Karpas-422 (cell line): ENCODE results near the gene CERS3. TPM values are rescaled to one million over a fixed set of nuclear protein-coding genes. Genes with fewer than 3 reads are reported as not detected.

Source experiments
- DNase-seq: peaks from one replicate; pipeline ENCODE4 v3.0.0-alpha.2; 2015
- H2AFZ ChIP-seq: fragments of 200-600 bp; sonication (generic); 2 replicates; pipeline ENCODE4 v1.6.1; 2014; ENCODE audit warnings: antibody characterized with exemption, low read length, mixed read lengths
- H3K27ac ChIP-seq: fragments of 200-600 bp; sonication (generic); 2 replicates; pipeline ENCODE4 v1.5.1; 2014; ENCODE audit warnings: mild to moderate bottlenecking, low read length, moderate library complexity
- H3K27me3 ChIP-seq: fragments of 200-600 bp; sonication (generic); 2 replicates; pipeline ENCODE4 v1.6.1; 2014; ENCODE audit warnings: low read length, mixed read lengths
- H3K36me3 ChIP-seq: fragments of 200-600 bp; sonication (generic); 2 replicates; pipeline ENCODE4 v1.6.1; 2014; ENCODE audit warnings: low read length, mixed read lengths; ENCODE audit not compliant: insufficient read depth
- H3K4me1 ChIP-seq: fragments of 200-600 bp; sonication (generic); 2 replicates; pipeline ENCODE4 v1.6.1; 2014; ENCODE audit warnings: mild to moderate bottlenecking, low read length, mixed read lengths
- H3K4me2 ChIP-seq: fragments of 200-600 bp; sonication (generic); 2 replicates; pipeline ENCODE4 v1.6.1; 2014; ENCODE audit warnings: low read length, low read depth, mild to moderate bottlenecking; ENCODE audit not compliant: poor library complexity, severe bottlenecking
- H3K4me3 ChIP-seq: fragments of 200-600 bp; sonication (generic); 2 replicates; pipeline ENCODE4 v1.5.1; 2014; ENCODE audit warnings: mild to moderate bottlenecking, antibody characterized with exemption, low read length, mixed read lengths
- H3K79me2 ChIP-seq: fragments of 200-600 bp; sonication (generic); 2 replicates; pipeline ENCODE4 v1.6.1; 2014; ENCODE audit warnings: mild to moderate bottlenecking, low read length, mixed read lengths
- H3K9ac ChIP-seq: fragments of 200-600 bp; sonication (generic); 2 replicates; pipeline ENCODE4 v1.6.0; 2014; ENCODE audit warnings: low read length
- H3K9me2 ChIP-seq: fragments of 200-600 bp; sonication (generic), shearing (Covaris generic); replicated peaks from 2 replicates; pipeline ENCODE4 v1.6.0; 2014; ENCODE audit warnings: mild to moderate bottlenecking, low read length, moderate library complexity; ENCODE audit not compliant: insufficient read depth
- H3K9me3 ChIP-seq: fragments of 300-700, 200-600 bp; sonication (generic); 2 replicates; pipeline ENCODE4 v1.6.1; 2014; ENCODE audit warnings: low read length, mixed read lengths
- H4K20me1 ChIP-seq: fragments of 200-600 bp; sonication (generic); 2 replicates; pipeline ENCODE4 v1.6.1; 2014; ENCODE audit warnings: mild to moderate bottlenecking, antibody characterized with exemption, low read length, low read depth; ENCODE audit not compliant: insufficient read depth
- total RNA-seq: library from RNA; depleted of rRNA; stranded (reverse); fragments of >200 nt; shearing (Covaris generic); gene quantifications from 2 replicates; pipeline ENCODE4 v1.2.3, GENCODE V29; 2014; ENCODE audit warnings: low replicate concordance

The CERS3 gene
- total RNA-seq, 1 experiment from 2014 or later = 0.15 TPM

GRCh38 chr15:100476805-100477204 lies 51.9 kb downstream of the CERS3 start:
- Histone ChIP-seq H3K9me2 (no peaks in the 10 kb centered on the region), H2AFZ (no peak overlapping the region), H3K9ac (no peak overlapping the region), H3K27ac (no peak overlapping the region), H3K79me2 (no peaks in the 10 kb centered on the region), H4K20me1 (no peaks in the 10 kb centered on the region), H3K4me2 (no peak overlapping the region), H3K4me3 (no peak overlapping the region), H3K36me3 (no peaks in the 10 kb centered on the region), H3K4me1 (no peaks in the 10 kb centered on the region), H3K9me3 (peaks cover 6% of the 10 kb centered on the region; the same call in 1 of the 2 replicates), H3K27me3 (no peaks in the 10 kb centered on the region; the same call in 1 of the 2 replicates)
- no peak for DNase-seq

- H3K27me3 ChIP-seq = no peaks in the 10 kb centered on the region
- DNase-seq = no peak
- H3K9me2 ChIP-seq = no peaks in the 10 kb centered on the region
- H3K27ac ChIP-seq = no peak overlapping the region
- no peaks in the 10 kb centered on the region for H3K9me3 ChIP-seq
- H4K20me1 ChIP-seq = no peaks in the 10 kb centered on the region
- no peaks in the 10 kb centered on the region for H3K79me2 ChIP-seq
- H3K9ac ChIP-seq = no peak overlapping the region
- H2AFZ ChIP-seq = no peak overlapping the region
- no peaks in the 10 kb centered on the region for H3K4me1 ChIP-seq
- no peaks in the 10 kb centered on the region for H3K36me3 ChIP-seq
- H3K4me2 ChIP-seq = no peak overlapping the region
- no peak overlapping the region for H3K4me3 ChIP-seq
These were observed 56.0 kb downstream of the CERS3 start for GRCh38 chr15:100472736-100473135.

- no peak overlapping the region for H2AFZ ChIP-seq
- H3K4me2 ChIP-seq = no peak overlapping the region
- no peak for DNase-seq
- H3K27ac ChIP-seq = no peak overlapping the region
- H3K79me2 ChIP-seq = no peaks in the 10 kb centered on the region
- no peak overlapping the region for H3K9ac ChIP-seq
- H3K27me3 ChIP-seq = no peaks in the 10 kb centered on the region
- H3K9me2 ChIP-seq = no peaks in the 10 kb centered on the region
- no peaks in the 10 kb centered on the region for H3K36me3 ChIP-seq
- no peaks in the 10 kb centered on the region for H3K9me3 ChIP-seq
- no peaks in the 10 kb centered on the region for H3K4me1 ChIP-seq
- no peak overlapping the region for H3K4me3 ChIP-seq
- H4K20me1 ChIP-seq = no peaks in the 10 kb centered on the region
These were observed 56.8 kb downstream of the CERS3 start for GRCh38 chr15:100471933-100472332.

GRCh38 chr15:100468285-100468684 lies 60.5 kb downstream of the CERS3 start:
- Histone ChIP-seq H3K4me1 (peaks cover 9% of the 10 kb centered on the region; the same call in 1 of the 2 replicates), H3K9ac (no peak overlapping the region), H3K27me3 (no peaks in the 10 kb centered on the region), H3K4me2 (no peak overlapping the region), H3K9me2 (no peaks in the 10 kb centered on the region), H4K20me1 (no peaks in the 10 kb centered on the region), H3K36me3 (no peaks in the 10 kb centered on the region), H3K79me2 (no peaks in the 10 kb centered on the region), H3K4me3 (no peak overlapping the region), H3K9me3 (no peaks in the 10 kb centered on the region), H2AFZ (no peak overlapping the region), H3K27ac (no peak overlapping the region)
- DNase-seq = no peak

GRCh38 chr15:100466073-100466472 lies 62.7 kb downstream of the CERS3 start:
- H2AFZ ChIP-seq = no peak overlapping the region
- no peaks in the 10 kb centered on the region for H4K20me1 ChIP-seq
- no peak overlapping the region for H3K4me2 ChIP-seq
- no peaks in the 10 kb centered on the region for H3K9me2 ChIP-seq
- no peak overlapping the region for H3K27ac ChIP-seq
- H3K79me2 ChIP-seq = no peaks in the 10 kb centered on the region
- no peaks in the 10 kb centered on the region for H3K27me3 ChIP-seq
- H3K9ac ChIP-seq = no peak overlapping the region
- H3K4me1 ChIP-seq = peaks cover 16% of the 10 kb centered on the region
- DNase-seq = no peak
- H3K36me3 ChIP-seq = no peaks in the 10 kb centered on the region
- no peaks in the 10 kb centered on the region for H3K9me3 ChIP-seq
- H3K4me3 ChIP-seq = no peak overlapping the region

GRCh38 chr15:100464888-100465287 lies 63.9 kb downstream of the CERS3 start:
- no peak overlapping the region for H3K4me3 ChIP-seq
- no peaks in the 10 kb centered on the region for H3K36me3 ChIP-seq
- H3K27ac ChIP-seq = no peak overlapping the region
- H3K4me1 ChIP-seq = peaks cover 27% of the 10 kb centered on the region
- no peaks in the 10 kb centered on the region for H3K9me3 ChIP-seq
- no peak overlapping the region for H3K4me2 ChIP-seq
- H3K9me2 ChIP-seq = no peaks in the 10 kb centered on the region
- H4K20me1 ChIP-seq = no peaks in the 10 kb centered on the region
- no peaks in the 10 kb centered on the region for H3K27me3 ChIP-seq
- H2AFZ ChIP-seq = no peak overlapping the region
- DNase-seq = no peak
- H3K9ac ChIP-seq = no peak overlapping the region
- no peaks in the 10 kb centered on the region for H3K79me2 ChIP-seq

GRCh38 chr15:100464256-100464655 lies 64.5 kb downstream of the CERS3 start:
- H3K36me3 ChIP-seq = no peaks in the 10 kb centered on the region
- no peaks in the 10 kb centered on the region for H3K9me2 ChIP-seq
- H3K9me3 ChIP-seq = no peaks in the 10 kb centered on the region
- no peak for DNase-seq
- H2AFZ ChIP-seq = no peak overlapping the region
- peaks cover 27% of the 10 kb centered on the region for H3K4me1 ChIP-seq
- H3K4me3 ChIP-seq = no peak overlapping the region
- no peak overlapping the region for H3K4me2 ChIP-seq
- H3K27ac ChIP-seq = no peak overlapping the region
- H3K9ac ChIP-seq = no peak overlapping the region
- H4K20me1 ChIP-seq = no peaks in the 10 kb centered on the region
- H3K27me3 ChIP-seq = no peaks in the 10 kb centered on the region
- no peaks in the 10 kb centered on the region for H3K79me2 ChIP-seq

- no peaks in the 10 kb centered on the region for H3K9me2 ChIP-seq
- no peak overlapping the region for H3K9ac ChIP-seq
- no peak overlapping the region for H3K27ac ChIP-seq
- H3K9me3 ChIP-seq = no peaks in the 10 kb centered on the region
- H3K27me3 ChIP-seq = no peaks in the 10 kb centered on the region
- DNase-seq = no peak
- H3K4me3 ChIP-seq = no peak overlapping the region
- H3K36me3 ChIP-seq = no peaks in the 10 kb centered on the region
- no peaks in the 10 kb centered on the region for H3K79me2 ChIP-seq
- H3K4me1 ChIP-seq = peaks cover 27% of the 10 kb centered on the region
- no peak overlapping the region for H3K4me2 ChIP-seq
- no peaks in the 10 kb centered on the region for H4K20me1 ChIP-seq
- H2AFZ ChIP-seq = no peak overlapping the region
These were observed 65.2 kb downstream of the CERS3 start for GRCh38 chr15:100463515-100463914.

- H3K9ac ChIP-seq = no peak overlapping the region
- no peak overlapping the region for H3K27ac ChIP-seq
- DNase-seq = peak; percentile 84
- H4K20me1 ChIP-seq = no peaks in the 10 kb centered on the region
- H3K9me2 ChIP-seq = no peaks in the 10 kb centered on the region
- H3K4me2 ChIP-seq = peak overlapping the region; percentile 35
- H3K36me3 ChIP-seq = no peaks in the 10 kb centered on the region
- no peaks in the 10 kb centered on the region for H3K9me3 ChIP-seq
- 0 out of 2 replicates have a peak overlapping the region, but pooled peaks have one; percentile 3 for H3K4me3 ChIP-seq
- H3K79me2 ChIP-seq = no peaks in the 10 kb centered on the region
- H3K4me1 ChIP-seq = peaks cover 27% of the 10 kb centered on the region
- H3K27me3 ChIP-seq = no peaks in the 10 kb centered on the region
- 0 out of 2 replicates have a peak overlapping the region, but pooled peaks have one; percentile 20 for H2AFZ ChIP-seq
These were observed 67.7 kb downstream of the CERS3 start for GRCh38 chr15:100461049-100461448.
